K562 (cell line): ENCODE measurements around the gene ACBD3. TPM values are rescaled to one million over a fixed set of nuclear protein-coding genes. Genes with fewer than 3 reads are reported as not detected.

ENCODE experiments used
- CEBPB ChIP-seq: fragments of 450-650 bp; IDR thresholded peaks from 2 replicates; pipeline ENCODE4 v1.6.1; 2016; ENCODE audit warnings: missing genetic modification characterization, missing compliant biosample characterization
- ETV5 ChIP-seq: sonication (generic); formaldehyde crosslinking; IDR thresholded peaks from 2 replicates; pipeline ENCODE4 v1.4.0; 2020; ENCODE audit warnings: low read depth, mild to moderate bottlenecking, missing genetic modification reagents
- FOXK1 ChIP-seq: sonication (generic); formaldehyde crosslinking; IDR thresholded peaks from 2 replicates; pipeline ENCODE4 v1.8.0; 2022; ENCODE audit warnings: missing genetic modification reagents, mild to moderate bottlenecking, borderline replicate concordance
- JUND ChIP-seq, 2 experiments: IDR thresholded peaks; 2 replicates in 1 of 2; 3 replicates in 1 of 2; pipeline ENCODE4 v1.6.1; 2011; ENCODE audit warnings: borderline replicate concordance in 2 of 2, low read depth in 2 of 2, low read length in 2 of 2, improper control_type of control experiment in 1 of 2, missing biosample characterization in 1 of 2, missing genetic modification characterization in 1 of 2, missing genetic modification reagents in 1 of 2
- KDM5B ChIP-seq: fragments of 200-600 bp; sonication (generic); IDR thresholded peaks from 2 replicates; pipeline ENCODE4 v1.6.1; 2012; ENCODE audit warnings: low read depth, mild to moderate bottlenecking, moderate library complexity, low read length, control low read depth, inconsistent platforms; ENCODE audit not compliant: insufficient replicate concordance
- RBM15 ChIP-seq: fragments of 200-400 bp; formaldehyde crosslinking; IDR thresholded peaks from 2 replicates; pipeline ENCODE4 v1.6.1; 2018; ENCODE audit warnings: mild to moderate bottlenecking, low read length, moderate library complexity; ENCODE audit not compliant: insufficient read depth
- SMARCA5 ChIP-seq: fragments of 450-650 bp; IDR thresholded peaks from 2 replicates; pipeline ENCODE4 v1.6.1; 2016
- SMARCB1 ChIP-seq: IDR thresholded peaks from 2 replicates; pipeline ENCODE4 v1.6.1; 2011; ENCODE audit warnings: improper control_type of control experiment, low read depth; ENCODE audit not compliant: insufficient read length
- ZBTB2 ChIP-seq: fragments of 450-650 bp; IDR thresholded peaks from 2 replicates; pipeline ENCODE4 v1.6.1; 2016; ENCODE audit warnings: antibody characterized with exemption
- ZNF41 ChIP-seq: fragments of 250-450 bp; sonication (Bioruptor Pico); conservative IDR thresholded peaks from 2 replicates; pipeline ENCODE4 v1.4.0; 2020; ENCODE audit warnings: mild to moderate bottlenecking
- polyA plus RNA-seq, 8 experiments: library from polyadenylated mRNA; depleted of rRNA in 4 of 8; stranded (reverse) in 5 of 8; unstranded in 3 of 8; fragments of >200 nt; fragmentation: Nextera tagmentation in 2 of 8; fragmentation: Illumina TruSeq in 1 of 8; extraction: Ambion mirVana in 2 of 8; extraction: Trizol in 1 of 8; gene quantifications; 2 replicates each; pipeline versions ENCODE4 v1.2.1 to v1.2.3, GENCODE V29; 2011 to 2014; ENCODE audit warnings: inconsistent platforms in 1 of 8, missing spikeins in 1 of 8
- total RNA-seq, 7 experiments: library from RNA; depleted of rRNA in 6 of 7; stranded (reverse); fragments of >200 nt in 6 of 7; fragmentation: Illumina TruSeq in 2 of 7; extraction: Trizol in 2 of 7; gene quantifications; 2 replicates each; pipeline versions ENCODE4 v1.2.1 to v1.2.3, GENCODE V29; 2011 to 2021; ENCODE audit warnings: low replicate concordance in 1 of 7
- TF ChIP-seq, protein P1 (sequence below): fragments of 250-450 bp; sonication (Bioruptor Pico); IDR thresholded peaks from 2 replicates; pipeline ENCODE4 v1.8.0; 2021; ENCODE audit warnings: borderline replicate concordance, mild to moderate bottlenecking, moderate library complexity; ENCODE audit not compliant: poor library complexity, severe bottlenecking
- TF ChIP-seq, protein P2 (sequence below): fragments of 250-450 bp; sonication (Bioruptor Pico); IDR thresholded peaks from 2 replicates; pipeline ENCODE4 v1.9.0; 2021; ENCODE audit warnings: mild to moderate bottlenecking, inconsistent platforms

Gene ACBD3
- total and polyA plus RNA-seq, 9 of the 15 experiments (the other 6 are each of a cell fraction or from before 2014, with no cell fraction given): 11.1 to 36.7 (median 26.9) TPM

GRCh38 chr1:226185141-226186036 lies 1.2 kb downstream of the ACBD3 start (continued):
- TF ChIP-seq, protein P1, sequence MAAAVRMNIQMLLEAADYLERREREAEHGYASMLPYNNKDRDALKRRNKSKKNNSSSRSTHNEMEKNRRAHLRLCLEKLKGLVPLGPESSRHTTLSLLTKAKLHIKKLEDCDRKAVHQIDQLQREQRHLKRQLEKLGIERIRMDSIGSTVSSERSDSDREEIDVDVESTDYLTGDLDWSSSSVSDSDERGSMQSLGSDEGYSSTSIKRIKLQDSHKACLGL (CRISPR knock-in tag): no peak
- TF ChIP-seq CEBPB (tag): peak; percentile 82
- 0 out of 2 replicates have a peak, but pooled peaks have one; percentile 26 for TF ChIP-seq SMARCA5
- TF ChIP-seq JUND (IDR thresholded peaks at IDR 0.05; ENCODE audit: borderline replicate concordance, low read depth, low read length): no peak
- TF ChIP-seq JUND (tag; IDR thresholded peaks at IDR 0.05; ENCODE audit: borderline replicate concordance, low read depth, low read length): no peak
- no peak for TF ChIP-seq ETV5 (CRISPR knock-in tag)
- peak; percentile 31 for TF ChIP-seq KDM5B
- TF ChIP-seq FOXK1 (CRISPR knock-in tag): no peak
- TF ChIP-seq, protein P2, sequence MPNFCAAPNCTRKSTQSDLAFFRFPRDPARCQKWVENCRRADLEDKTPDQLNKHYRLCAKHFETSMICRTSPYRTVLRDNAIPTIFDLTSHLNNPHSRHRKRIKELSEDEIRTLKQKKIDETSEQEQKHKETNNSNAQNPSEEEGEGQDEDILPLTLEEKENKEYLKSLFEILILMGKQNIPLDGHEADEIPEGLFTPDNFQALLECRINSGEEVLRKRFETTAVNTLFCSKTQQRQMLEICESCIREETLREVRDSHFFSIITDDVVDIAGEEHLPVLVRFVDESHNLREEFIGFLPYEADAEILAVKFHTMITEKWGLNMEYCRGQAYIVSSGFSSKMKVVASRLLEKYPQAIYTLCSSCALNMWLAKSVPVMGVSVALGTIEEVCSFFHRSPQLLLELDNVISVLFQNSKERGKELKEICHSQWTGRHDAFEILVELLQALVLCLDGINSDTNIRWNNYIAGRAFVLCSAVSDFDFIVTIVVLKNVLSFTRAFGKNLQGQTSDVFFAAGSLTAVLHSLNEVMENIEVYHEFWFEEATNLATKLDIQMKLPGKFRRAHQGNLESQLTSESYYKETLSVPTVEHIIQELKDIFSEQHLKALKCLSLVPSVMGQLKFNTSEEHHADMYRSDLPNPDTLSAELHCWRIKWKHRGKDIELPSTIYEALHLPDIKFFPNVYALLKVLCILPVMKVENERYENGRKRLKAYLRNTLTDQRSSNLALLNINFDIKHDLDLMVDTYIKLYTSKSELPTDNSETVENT (CRISPR knock-in tag): no peak
- TF ChIP-seq RBM15: no peak
- no peak for TF ChIP-seq ZNF41 (CRISPR knock-in tag)
- TF ChIP-seq ZBTB2: no peak
- no peak for TF ChIP-seq SMARCB1
